Stomach (tissue), 9 donors: Measurements from ENCODE around the gene IP6K1. TPM values are rescaled to one million over a fixed set of nuclear protein-coding genes. Genes with fewer than 3 reads are reported as not detected.

Source experiments
- DNase-seq, 2 donors: peaks; one replicate each; pipeline versions ENCODE4 v3.0.0 to v3.0.0-alpha.2; 2013 to 2019
- H3K27ac ChIP-seq, 5 donors: fragments of 200-600 bp in 4 of 5; sonication (generic) in 4 of 5; one replicate each; pipeline ENCODE4 v1.5.1; 2013 to 2019; ENCODE audit warnings: mild to moderate bottlenecking in 1 of 5, moderate library complexity in 1 of 5
- H3K27me3 ChIP-seq, 3 donors: fragments of 200-600 bp; sonication (generic); one replicate each; pipeline ENCODE4 v1.5.1; 2017 to 2019; ENCODE audit warnings: mixed run types in 1 of 3
- H3K36me3 ChIP-seq, 4 donors: fragments of 200-600 bp; sonication (generic); 1 replicate in 3 of 4; 2 replicates in 1 of 4; pipeline ENCODE4 v1.5.1; 2016 to 2019
- H3K4me1 ChIP-seq, 4 donors: fragments of 200-600 bp; sonication (generic); one replicate each; pipeline ENCODE4 v1.5.1; 2016 to 2019
- H3K4me3 ChIP-seq, 4 donors: fragments of 200-600 bp; sonication (generic) in 3 of 4; one replicate each; pipeline ENCODE4 v1.5.1; 2016 to 2019; ENCODE audit warnings: mild to moderate bottlenecking in 1 of 4
- H3K9me3 ChIP-seq, 4 donors: fragments of 200-600 bp; sonication (generic); one replicate each; pipeline ENCODE4 v1.5.1; 2016 to 2019
- CTCF ChIP-seq, 7 experiments: fragments of 450-650 bp in 4 of 7; fragments of 200-600 bp in 3 of 7; sonication (generic) in 3 of 7; IDR thresholded peaks; one replicate each; pipeline ENCODE4 v1.5.1; 2016 to 2019; ENCODE audit warnings: antibody characterized with exemption in 7 of 7, control low read depth in 2 of 7, mild to moderate bottlenecking in 1 of 7
- EP300 ChIP-seq: sonication (generic); formaldehyde crosslinking; IDR thresholded peaks from one replicate; pipeline ENCODE4 v1.6.1; 2017; ENCODE audit warnings: antibody characterized with exemption
- POLR2A ChIP-seq, 4 donors: fragments of 450-650 bp; IDR thresholded peaks; one replicate each; pipeline ENCODE4 v1.6.1; 2016; ENCODE audit warnings: antibody characterized with exemption in 4 of 4, control low read depth in 2 of 4, mild to moderate bottlenecking in 1 of 4, moderate library complexity in 1 of 4
- POLR2AphosphoS5 ChIP-seq, 3 donors: sonication (generic); formaldehyde crosslinking; IDR thresholded peaks; one replicate each; pipeline ENCODE4 v1.6.1; 2016; ENCODE audit warnings: antibody characterized with exemption in 3 of 3
- WGBS, 5 donors: extraction: QIAGEN DNeasy Blood & Tissue Kit in 3 of 5; methylation state at CpG; one replicate each; pipeline versions ENCODE4 v1.1.5 to v1.1.7; 2013 to 2018; 5-methylcytosine and 5-hydroxymethylcytosine counted together
- intact Hi-C: fragments of 100-400 bp; cut with DNase I; formaldehyde crosslinking; loops from one replicate; pipeline ENCODE4 v1.15.1; 2023; ENCODE audit warnings: low total_unique reads
- polyA plus RNA-seq, 3 donors: library from polyadenylated mRNA; stranded (reverse); fragments of 200-250 nt; gene quantifications; one replicate each; pipeline ENCODE4 v1.2.3, GENCODE V29; 2013
- total RNA-seq, 5 donors: library from RNA; depleted of rRNA; stranded (reverse); fragments of >200 nt; gene quantifications; one replicate each; pipeline versions ENCODE4 v1.1.0 to v1.2.3, GENCODE V29; 2014 to 2016
- donor health status: healthy with polysubstance abuse.
- donor health status: Bipolar disorder and iron deficiency.
- donor health status: healthy.

IP6K1 gene
- total and polyA plus RNA-seq, 8 donors: 7.7 to 68.3 (median 21.6) TPM

DNA sequence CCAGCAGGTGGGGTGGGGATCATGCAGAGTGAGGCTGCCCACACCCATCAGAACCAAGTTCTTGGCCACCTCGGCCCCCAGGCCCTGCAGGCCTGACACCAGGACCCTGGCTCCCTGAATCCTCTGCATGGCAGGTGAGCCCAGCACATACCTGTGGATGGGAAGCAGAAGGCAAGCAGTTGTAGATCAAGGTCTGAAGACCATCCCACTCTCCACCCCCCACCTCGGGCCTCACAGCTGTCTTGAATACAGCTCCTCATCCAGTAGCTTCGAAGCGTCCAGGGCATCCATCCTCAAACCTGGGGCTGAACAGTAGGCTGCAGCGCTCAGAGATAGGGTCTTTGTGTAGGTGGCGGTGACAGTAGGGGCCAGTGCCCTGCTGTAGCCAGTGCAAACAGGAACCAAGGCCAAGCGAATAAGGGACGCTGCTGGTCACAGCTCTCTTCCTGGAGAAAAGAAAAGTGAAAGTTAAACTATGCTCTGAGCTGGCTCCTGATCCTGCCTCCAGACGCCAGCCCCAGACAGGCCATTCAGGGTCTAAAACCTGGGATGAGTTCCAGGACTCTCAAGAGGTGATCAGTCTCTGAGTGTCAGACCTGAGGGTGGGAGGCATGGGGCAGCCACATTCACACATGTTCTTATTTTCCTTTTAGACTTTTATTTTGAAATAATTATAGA, 27.3 kb upstream of the IP6K1 start, which contains the start of gene UBA7:
UBA7 (minus strand) TSS at position 457 of the 678 bp plus-strand sequence; CDS start at position 291, 166 bp downstream.
- DNase-seq: peak; percentile 61 to 89
- WGBS, 5 donors: 2 to 12% (median 7%) methylated on average over 7 to 9 of the region's 9 CpGs

GRCh38 chr3:49812916-49813496, 26.7 kb upstream of the IP6K1 start:
- Histone ChIP-seq H3K4me3 (peak overlapping the region; percentile 50 to 58 (median 54)), H3K27ac (peak overlapping the region; percentile 53 to 85 (median 82)), H3K27me3 (no peaks in the 10 kb centered on the region), H3K36me3 (peaks cover 7 to 46% (median 42%) of the 10 kb centered on the region in 4 donors), H3K4me1 (peaks cover 13 to 37% (median 26%) of the 10 kb centered on the region in 4 donors), H3K9me3 (no peaks in the 10 kb centered on the region)
- no peak for DNase-seq
- no peak for TF ChIP-seq POLR2A (IDR thresholded peaks at IDR 0.05)
- TF ChIP-seq EP300: no peak
- no peak for TF ChIP-seq POLR2AphosphoS5 (IDR thresholded peaks at IDR 0.05)
- TF ChIP-seq CTCF (IDR thresholded peaks at IDR 0.05): no peak
- intact Hi-C loops: no loop called here
- WGBS, 5 donors: 15 to 41% (median 28%) methylated on average over 7 to 9 of the region's 9 CpGs

More for the DNA sequence above, 27.3 kb upstream of the IP6K1 start, which contains the start of gene UBA7:
- TF ChIP-seq POLR2AphosphoS5 (IDR thresholded peaks at IDR 0.05) (peak; percentile 19 to 41 (median 26)), CTCF (IDR thresholded peaks at IDR 0.05) (no peak), POLR2A (IDR thresholded peaks at IDR 0.05) (no peak)
- Histone ChIP-seq H3K27me3 (no peaks in the 10 kb centered on the region), H3K4me3 (peak within 1 kb of the TSS; percentile 50 to 58 (median 54)), H3K27ac (peak within 1 kb of the TSS; percentile 53 to 85 (median 82)), H3K9me3 (no peaks in the 10 kb centered on the region), H3K4me1 (peaks cover 13 to 35% (median 25%) of the 10 kb centered on the region in 4 donors), H3K36me3 (peaks cover 7 to 40% (median 38%) of the 10 kb centered on the region in 4 donors)
- intact Hi-C loops: no loop called here

DNA sequence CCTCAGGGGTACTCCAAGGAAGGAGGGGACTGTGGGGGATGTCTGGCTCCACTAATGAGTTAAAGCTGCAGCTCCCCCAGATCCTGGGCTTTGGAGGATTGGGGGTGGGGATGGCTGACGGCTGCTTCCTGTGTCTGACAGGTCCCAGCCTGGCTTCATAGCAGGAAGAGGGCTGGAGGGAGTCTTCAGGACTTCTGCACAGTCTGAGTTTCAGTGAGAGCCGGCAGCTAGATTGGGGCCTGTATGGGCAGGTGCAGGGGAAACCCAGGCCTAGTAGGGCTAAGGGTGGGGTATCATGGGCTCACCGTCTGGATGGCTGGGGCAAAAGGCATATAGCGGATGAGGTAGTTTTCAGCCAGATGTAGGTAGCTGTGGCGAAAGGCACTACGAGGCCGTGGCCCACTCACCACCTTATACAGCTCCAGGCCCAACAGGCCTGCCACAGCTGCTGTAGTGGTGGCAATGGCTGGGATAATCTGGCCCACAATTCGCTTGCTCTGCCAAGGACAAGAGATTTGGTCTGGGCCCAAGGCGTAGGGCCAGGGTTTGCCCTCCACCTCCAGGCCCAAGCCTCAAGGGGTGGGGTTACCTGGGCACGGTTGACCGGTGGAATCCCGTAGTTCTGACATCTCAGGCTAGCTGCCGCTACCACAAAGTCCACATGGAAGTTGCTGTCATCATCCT, 21.2 kb upstream of the IP6K1 start:
- H3K4me3 ChIP-seq: no peak overlapping the region
- H3K4me1 ChIP-seq: peaks cover 43 to 71% (median 57%) of the 10 kb centered on the region in 4 donors
- no peaks in the 10 kb centered on the region for H3K27me3 ChIP-seq
- 71 to 81% (median 76%) methylated on average over 10 to 13 of the region's 13 CpGs for WGBS, 5 donors
- peak overlapping the region in 4 of 5 donors; percentile 30 to 90 (median 81) for H3K27ac ChIP-seq
- peak in 1 of 2 donors; percentile 74 for DNase-seq
- intact Hi-C loops: no loop called here
- TF ChIP-seq POLR2A (IDR thresholded peaks at IDR 0.05): no peak
- no peak for TF ChIP-seq CTCF (IDR thresholded peaks at IDR 0.05)
- no peak for TF ChIP-seq POLR2AphosphoS5 (IDR thresholded peaks at IDR 0.05)
- TF ChIP-seq EP300: no peak
- H3K9me3 ChIP-seq: no peaks in the 10 kb centered on the region
- H3K36me3 ChIP-seq: peaks cover 7 to 50% (median 43%) of the 10 kb centered on the region in 4 donors

DNA sequence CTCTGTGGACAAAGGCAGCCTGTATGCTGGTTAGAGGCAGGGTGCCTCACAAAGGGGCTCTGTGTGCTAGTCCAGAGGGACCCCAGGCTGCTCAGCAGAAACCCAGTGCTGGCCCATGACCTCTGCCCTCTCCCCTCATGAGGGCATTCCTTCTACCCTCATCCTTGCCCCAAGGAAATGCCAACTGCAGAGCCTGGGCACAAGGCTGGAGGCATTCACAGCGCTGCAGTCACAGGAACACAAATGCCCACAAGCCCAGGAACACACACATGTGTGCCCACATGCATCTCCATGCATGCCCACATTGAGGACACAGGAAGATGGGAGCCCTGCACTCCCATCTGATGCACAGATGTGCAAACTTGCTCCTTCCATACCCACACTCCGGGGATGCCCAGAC, 20.5 kb upstream of the IP6K1 start:
- Histone ChIP-seq H3K4me3 (no peak overlapping the region), H3K9me3 (no peaks in the 10 kb centered on the region), H3K27ac (peak overlapping the region in 4 of 5 donors; percentile 74 to 94 (median 89)), H3K27me3 (no peaks in the 10 kb centered on the region), H3K4me1 (peaks cover 40 to 71% (median 59%) of the 10 kb centered on the region in 4 donors), H3K36me3 (peaks cover 7 to 46% (median 36%) of the 10 kb centered on the region in 4 donors)
- WGBS, 5 donors: 71 to 85% (median 80%) methylated on average over 1 to 2 of the region's 2 CpGs
- no peak for DNase-seq
- no peak for TF ChIP-seq POLR2A (IDR thresholded peaks at IDR 0.05)
- TF ChIP-seq EP300: no peak
- TF ChIP-seq POLR2AphosphoS5 (IDR thresholded peaks at IDR 0.05): no peak
- no peak for TF ChIP-seq CTCF (IDR thresholded peaks at IDR 0.05)
- intact Hi-C loops: no loop called here
